HepG2 (cell line): ENCODE results near the gene ELF2.

Source experiments
- ARNT ChIP-seq: fragments of 450-650 bp; IDR thresholded peaks from 2 replicates; pipeline ENCODE4 v1.6.1; 2017
- POLR2A ChIP-seq, 2 experiments: IDR thresholded peaks; 2 replicates each; pipeline ENCODE4 v1.6.1; 2011; ENCODE audit warnings: low read depth in 2 of 2, low read length in 2 of 2, mild to moderate bottlenecking in 1 of 2, moderate library complexity in 1 of 2; ENCODE audit not compliant: insufficient read depth in 1 of 2
- POLR2AphosphoS5 ChIP-seq: IDR thresholded peaks from 2 replicates; pipeline ENCODE4 v1.6.1; 2012; ENCODE audit warnings: low read depth, low read length
- SIN3A ChIP-seq: IDR thresholded peaks from 2 replicates; pipeline ENCODE4 v1.6.1; 2011; ENCODE audit warnings: low read depth, mild to moderate bottlenecking, control low read depth, low read length, borderline replicate concordance
- TP53 ChIP-seq: sonication (generic); formaldehyde crosslinking; conservative IDR thresholded peaks from 2 replicates; pipeline ENCODE4 v1.4.0; 2020; ENCODE audit warnings: missing genetic modification reagents
- ZNF777 ChIP-seq: sonication (generic); formaldehyde crosslinking; IDR thresholded peaks from 2 replicates; pipeline ENCODE4 v1.4.0; 2020; ENCODE audit warnings: missing genetic modification reagents
- ZNF878 ChIP-seq: sonication (generic); formaldehyde crosslinking; IDR thresholded peaks from 2 replicates; pipeline ENCODE4 v1.8.1; 2023; ENCODE audit warnings: mild to moderate bottlenecking, missing genetic modification reagents, moderate library complexity
- TF ChIP-seq, protein P1 (sequence below): sonication (generic); formaldehyde crosslinking; IDR thresholded peaks from 2 replicates; pipeline ENCODE4 v1.5.1; 2020; ENCODE audit warnings: mild to moderate bottlenecking, missing genetic modification reagents, borderline replicate concordance
- TF ChIP-seq, protein P2 (sequence below): sonication (generic); formaldehyde crosslinking; IDR thresholded peaks from 2 replicates; pipeline ENCODE4 v1.4.0; 2020; ENCODE audit warnings: missing genetic modification reagents
- TF ChIP-seq, protein P3 (sequence below): sonication (generic); formaldehyde crosslinking; IDR thresholded peaks from 2 replicates; pipeline ENCODE4 v1.5.0; 2020; ENCODE audit warnings: missing genetic modification reagents
- TF ChIP-seq, protein P4 (sequence below), 2 experiments: IDR thresholded peaks; 2 replicates each; pipeline ENCODE4 v1.6.1; 2011 to 2012; ENCODE audit warnings: low read length in 2 of 2, borderline replicate concordance in 1 of 2, low read depth in 1 of 2, mild to moderate bottlenecking in 1 of 2, moderate library complexity in 1 of 2
- TF ChIP-seq, protein P5 (sequence below): sonication (generic); formaldehyde crosslinking; IDR thresholded peaks from 2 replicates; pipeline ENCODE4 v1.8.0; 2022; ENCODE audit warnings: mild to moderate bottlenecking, missing genetic modification reagents, moderate library complexity

DNA sequence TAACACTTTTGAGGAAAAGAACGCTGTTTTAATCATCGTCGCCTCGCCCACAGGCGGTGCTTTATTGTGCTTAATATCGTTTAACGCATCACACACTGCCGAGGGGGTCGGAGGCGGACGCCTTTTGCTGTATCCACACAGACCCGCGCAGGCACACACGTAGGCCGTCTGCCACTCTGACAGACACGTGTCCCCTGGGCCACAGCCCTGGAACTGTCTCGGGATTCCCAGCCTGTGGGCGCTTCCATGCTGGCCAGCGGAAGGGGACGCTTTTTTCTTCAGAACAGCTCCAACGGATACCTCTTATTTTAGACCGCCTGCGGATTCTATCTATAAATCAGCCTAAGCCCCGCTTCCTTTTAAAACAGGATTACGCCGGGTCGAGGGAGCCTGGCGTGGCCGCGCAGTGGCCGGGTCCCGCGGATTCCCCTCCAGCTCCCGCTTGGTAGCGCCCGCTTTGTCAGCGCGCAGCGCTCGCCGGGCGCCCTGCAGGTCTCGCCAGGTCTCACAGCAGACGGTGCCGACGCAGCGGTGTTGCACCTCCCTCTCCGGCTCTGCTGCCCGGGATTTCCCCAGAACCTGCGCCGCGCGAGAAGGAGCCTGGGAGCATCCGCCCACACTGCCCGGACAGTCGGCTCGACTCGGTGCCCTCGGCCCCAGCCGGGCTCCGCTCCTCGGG is 161.6 kb downstream of the ELF2 start, which contains the start of gene NOCT:
- TF ChIP-seq, protein P1, sequence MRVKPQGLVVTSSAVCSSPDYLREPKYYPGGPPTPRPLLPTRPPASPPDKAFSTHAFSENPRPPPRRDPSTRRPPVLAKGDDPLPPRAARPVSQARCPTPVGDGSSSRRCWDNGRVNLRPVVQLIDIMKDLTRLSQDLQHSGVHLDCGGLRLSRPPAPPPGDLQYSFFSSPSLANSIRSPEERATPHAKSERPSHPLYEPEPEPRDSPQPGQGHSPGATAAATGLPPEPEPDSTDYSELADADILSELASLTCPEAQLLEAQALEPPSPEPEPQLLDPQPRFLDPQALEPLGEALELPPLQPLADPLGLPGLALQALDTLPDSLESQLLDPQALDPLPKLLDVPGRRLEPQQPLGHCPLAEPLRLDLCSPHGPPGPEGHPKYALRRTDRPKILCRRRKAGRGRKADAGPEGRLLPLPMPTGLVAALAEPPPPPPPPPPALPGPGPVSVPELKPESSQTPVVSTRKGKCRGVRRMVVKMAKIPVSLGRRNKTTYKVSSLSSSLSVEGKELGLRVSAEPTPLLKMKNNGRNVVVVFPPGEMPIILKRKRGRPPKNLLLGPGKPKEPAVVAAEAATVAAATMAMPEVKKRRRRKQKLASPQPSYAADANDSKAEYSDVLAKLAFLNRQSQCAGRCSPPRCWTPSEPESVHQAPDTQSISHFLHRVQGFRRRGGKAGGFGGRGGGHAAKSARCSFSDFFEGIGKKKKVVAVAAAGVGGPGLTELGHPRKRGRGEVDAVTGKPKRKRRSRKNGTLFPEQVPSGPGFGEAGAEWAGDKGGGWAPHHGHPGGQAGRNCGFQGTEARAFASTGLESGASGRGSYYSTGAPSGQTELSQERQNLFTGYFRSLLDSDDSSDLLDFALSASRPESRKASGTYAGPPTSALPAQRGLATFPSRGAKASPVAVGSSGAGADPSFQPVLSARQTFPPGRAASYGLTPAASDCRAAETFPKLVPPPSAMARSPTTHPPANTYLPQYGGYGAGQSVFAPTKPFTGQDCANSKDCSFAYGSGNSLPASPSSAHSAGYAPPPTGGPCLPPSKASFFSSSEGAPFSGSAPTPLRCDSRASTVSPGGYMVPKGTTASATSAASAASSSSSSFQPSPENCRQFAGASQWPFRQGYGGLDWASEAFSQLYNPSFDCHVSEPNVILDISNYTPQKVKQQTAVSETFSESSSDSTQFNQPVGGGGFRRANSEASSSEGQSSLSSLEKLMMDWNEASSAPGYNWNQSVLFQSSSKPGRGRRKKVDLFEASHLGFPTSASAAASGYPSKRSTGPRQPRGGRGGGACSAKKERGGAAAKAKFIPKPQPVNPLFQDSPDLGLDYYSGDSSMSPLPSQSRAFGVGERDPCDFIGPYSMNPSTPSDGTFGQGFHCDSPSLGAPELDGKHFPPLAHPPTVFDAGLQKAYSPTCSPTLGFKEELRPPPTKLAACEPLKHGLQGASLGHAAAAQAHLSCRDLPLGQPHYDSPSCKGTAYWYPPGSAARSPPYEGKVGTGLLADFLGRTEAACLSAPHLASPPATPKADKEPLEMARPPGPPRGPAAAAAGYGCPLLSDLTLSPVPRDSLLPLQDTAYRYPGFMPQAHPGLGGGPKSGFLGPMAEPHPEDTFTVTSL (CRISPR knock-in tag), result peak; percentile 52; the same call in 1 of the 2 replicates
- peak; percentile 96 to 97 for TF ChIP-seq POLR2A (IDR thresholded peaks at IDR 0.05; ENCODE audit: insufficient read depth in 1 of 2, low read depth in 2 of 2, low read length in 2 of 2)
- TF ChIP-seq POLR2AphosphoS5, result peak; percentile 92
- TF ChIP-seq, protein P2, sequence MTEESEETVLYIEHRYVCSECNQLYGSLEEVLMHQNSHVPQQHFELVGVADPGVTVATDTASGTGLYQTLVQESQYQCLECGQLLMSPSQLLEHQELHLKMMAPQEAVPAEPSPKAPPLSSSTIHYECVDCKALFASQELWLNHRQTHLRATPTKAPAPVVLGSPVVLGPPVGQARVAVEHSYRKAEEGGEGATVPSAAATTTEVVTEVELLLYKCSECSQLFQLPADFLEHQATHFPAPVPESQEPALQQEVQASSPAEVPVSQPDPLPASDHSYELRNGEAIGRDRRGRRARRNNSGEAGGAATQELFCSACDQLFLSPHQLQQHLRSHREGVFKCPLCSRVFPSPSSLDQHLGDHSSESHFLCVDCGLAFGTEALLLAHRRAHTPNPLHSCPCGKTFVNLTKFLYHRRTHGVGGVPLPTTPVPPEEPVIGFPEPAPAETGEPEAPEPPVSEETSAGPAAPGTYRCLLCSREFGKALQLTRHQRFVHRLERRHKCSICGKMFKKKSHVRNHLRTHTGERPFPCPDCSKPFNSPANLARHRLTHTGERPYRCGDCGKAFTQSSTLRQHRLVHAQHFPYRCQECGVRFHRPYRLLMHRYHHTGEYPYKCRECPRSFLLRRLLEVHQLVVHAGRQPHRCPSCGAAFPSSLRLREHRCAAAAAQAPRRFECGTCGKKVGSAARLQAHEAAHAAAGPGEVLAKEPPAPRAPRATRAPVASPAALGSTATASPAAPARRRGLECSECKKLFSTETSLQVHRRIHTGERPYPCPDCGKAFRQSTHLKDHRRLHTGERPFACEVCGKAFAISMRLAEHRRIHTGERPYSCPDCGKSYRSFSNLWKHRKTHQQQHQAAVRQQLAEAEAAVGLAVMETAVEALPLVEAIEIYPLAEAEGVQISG, result peak; percentile 76
- TF ChIP-seq, protein P3, sequence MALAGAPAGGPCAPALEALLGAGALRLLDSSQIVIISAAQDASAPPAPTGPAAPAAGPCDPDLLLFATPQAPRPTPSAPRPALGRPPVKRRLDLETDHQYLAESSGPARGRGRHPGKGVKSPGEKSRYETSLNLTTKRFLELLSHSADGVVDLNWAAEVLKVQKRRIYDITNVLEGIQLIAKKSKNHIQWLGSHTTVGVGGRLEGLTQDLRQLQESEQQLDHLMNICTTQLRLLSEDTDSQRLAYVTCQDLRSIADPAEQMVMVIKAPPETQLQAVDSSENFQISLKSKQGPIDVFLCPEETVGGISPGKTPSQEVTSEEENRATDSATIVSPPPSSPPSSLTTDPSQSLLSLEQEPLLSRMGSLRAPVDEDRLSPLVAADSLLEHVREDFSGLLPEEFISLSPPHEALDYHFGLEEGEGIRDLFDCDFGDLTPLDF (CRISPR knock-in tag), result peak; percentile 63; the same call in 1 of the 2 replicates
- TF ChIP-seq ARNT, result no peak
- TF ChIP-seq ZNF777, result peak; percentile 65; the same call in 1 of the 2 replicates
- peak; percentile 22; the same call in 1 of the 2 replicates for TF ChIP-seq ZNF878 (CRISPR knock-in tag)
- no peak; the same call in 1 of the 2 replicates for TF ChIP-seq TP53 (CRISPR knock-in tag)
- TF ChIP-seq SIN3A, result peak; percentile 93
- TF ChIP-seq, protein P4, sequence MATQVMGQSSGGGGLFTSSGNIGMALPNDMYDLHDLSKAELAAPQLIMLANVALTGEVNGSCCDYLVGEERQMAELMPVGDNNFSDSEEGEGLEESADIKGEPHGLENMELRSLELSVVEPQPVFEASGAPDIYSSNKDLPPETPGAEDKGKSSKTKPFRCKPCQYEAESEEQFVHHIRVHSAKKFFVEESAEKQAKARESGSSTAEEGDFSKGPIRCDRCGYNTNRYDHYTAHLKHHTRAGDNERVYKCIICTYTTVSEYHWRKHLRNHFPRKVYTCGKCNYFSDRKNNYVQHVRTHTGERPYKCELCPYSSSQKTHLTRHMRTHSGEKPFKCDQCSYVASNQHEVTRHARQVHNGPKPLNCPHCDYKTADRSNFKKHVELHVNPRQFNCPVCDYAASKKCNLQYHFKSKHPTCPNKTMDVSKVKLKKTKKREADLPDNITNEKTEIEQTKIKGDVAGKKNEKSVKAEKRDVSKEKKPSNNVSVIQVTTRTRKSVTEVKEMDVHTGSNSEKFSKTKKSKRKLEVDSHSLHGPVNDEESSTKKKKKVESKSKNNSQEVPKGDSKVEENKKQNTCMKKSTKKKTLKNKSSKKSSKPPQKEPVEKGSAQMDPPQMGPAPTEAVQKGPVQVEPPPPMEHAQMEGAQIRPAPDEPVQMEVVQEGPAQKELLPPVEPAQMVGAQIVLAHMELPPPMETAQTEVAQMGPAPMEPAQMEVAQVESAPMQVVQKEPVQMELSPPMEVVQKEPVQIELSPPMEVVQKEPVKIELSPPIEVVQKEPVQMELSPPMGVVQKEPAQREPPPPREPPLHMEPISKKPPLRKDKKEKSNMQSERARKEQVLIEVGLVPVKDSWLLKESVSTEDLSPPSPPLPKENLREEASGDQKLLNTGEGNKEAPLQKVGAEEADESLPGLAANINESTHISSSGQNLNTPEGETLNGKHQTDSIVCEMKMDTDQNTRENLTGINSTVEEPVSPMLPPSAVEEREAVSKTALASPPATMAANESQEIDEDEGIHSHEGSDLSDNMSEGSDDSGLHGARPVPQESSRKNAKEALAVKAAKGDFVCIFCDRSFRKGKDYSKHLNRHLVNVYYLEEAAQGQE (IDR thresholded peaks at IDR 0.05; ENCODE audit: borderline replicate concordance in 1 of 2, low read depth in 1 of 2, low read length in 2 of 2), result peak in 1 of 2 experiments; percentile 82; a peak in 1 of 4 replicates
- TF ChIP-seq, protein P5, sequence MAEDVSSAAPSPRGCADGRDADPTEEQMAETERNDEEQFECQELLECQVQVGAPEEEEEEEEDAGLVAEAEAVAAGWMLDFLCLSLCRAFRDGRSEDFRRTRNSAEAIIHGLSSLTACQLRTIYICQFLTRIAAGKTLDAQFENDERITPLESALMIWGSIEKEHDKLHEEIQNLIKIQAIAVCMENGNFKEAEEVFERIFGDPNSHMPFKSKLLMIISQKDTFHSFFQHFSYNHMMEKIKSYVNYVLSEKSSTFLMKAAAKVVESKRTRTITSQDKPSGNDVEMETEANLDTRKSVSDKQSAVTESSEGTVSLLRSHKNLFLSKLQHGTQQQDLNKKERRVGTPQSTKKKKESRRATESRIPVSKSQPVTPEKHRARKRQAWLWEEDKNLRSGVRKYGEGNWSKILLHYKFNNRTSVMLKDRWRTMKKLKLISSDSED, result no peak
